Measurements from ENCODE around the gene MND1.
A peak's percentile ranks its signal among the peaks of the same experiment; 100 is the strongest.
"Not testable (repeated sequence)": the region's sequence is repeated elsewhere in the genome, so short reads cannot be mapped to it uniquely, and the experiment has no call there.

MND1 gene

GRCh38 chr4:153409412-153409811 is 64.9 kb downstream of the MND1 start:
- TF ChIP-seq CTCF (IDR thresholded peaks at IDR 0.05; ENCODE audit: insufficient read depth, low read depth, low read length, missing control alignments) = no peak
- H3K4me3 ChIP-seq (ENCODE audit: low read length) = no peak overlapping the region
- peak; percentile 56 for DNase-seq (ENCODE audit: low read depth)

- DNase-seq (ENCODE audit: low read depth) = no peak
- TF ChIP-seq CTCF (IDR thresholded peaks at IDR 0.05; ENCODE audit: insufficient read depth, low read depth, low read length, missing control alignments) = no peak
- H3K4me3 ChIP-seq (ENCODE audit: low read length) = no peak overlapping the region
Measured at GRCh38 chr4:153409924-153410501, 65.5 kb downstream of the MND1 start.

GRCh38 chr4:153413842-153414241 is 69.4 kb downstream of the MND1 start:
- H3K4me3 ChIP-seq (ENCODE audit: low read length) = no peak overlapping the region
- TF ChIP-seq CTCF (IDR thresholded peaks at IDR 0.05; ENCODE audit: insufficient read depth, low read depth, low read length, missing control alignments) = no peak
- DNase-seq (ENCODE audit: low read depth) = no peak

- not testable (repeated sequence) for H3K4me3 ChIP-seq (ENCODE audit: low read length); DNase-seq (ENCODE audit: low read depth)
Measured at GRCh38 chr4:153416456-153416855, 72.0 kb downstream of the MND1 start.

GRCh38 chr4:153418121-153418520 is 73.6 kb downstream of the MND1 start:
- H3K4me3 ChIP-seq (ENCODE audit: low read length) = no peak overlapping the region
- no peak for TF ChIP-seq CTCF (IDR thresholded peaks at IDR 0.05; ENCODE audit: insufficient read depth, low read depth, low read length, missing control alignments)
- DNase-seq (ENCODE audit: low read depth) = peak; percentile 15

GRCh38 chr4:153418558-153418957 is 74.1 kb downstream of the MND1 start:
- H3K4me3 ChIP-seq (ENCODE audit: low read length) = no peak overlapping the region
- no peak for TF ChIP-seq CTCF (IDR thresholded peaks at IDR 0.05; ENCODE audit: insufficient read depth, low read depth, low read length, missing control alignments)
- no peak for DNase-seq (ENCODE audit: low read depth)

- no peak for DNase-seq (ENCODE audit: low read depth)
- no peak for TF ChIP-seq CTCF (IDR thresholded peaks at IDR 0.05; ENCODE audit: insufficient read depth, low read depth, low read length, missing control alignments)
- H3K4me3 ChIP-seq (ENCODE audit: low read length) = no peak overlapping the region
Measured at GRCh38 chr4:153419029-153419428, 74.5 kb downstream of the MND1 start.

Measured in epithelial cell of esophagus (primary cell).